ENCODE data around the gene SLIT1.

GRCh38 chr10:97075961-97076525 lies 109.7 kb downstream of the SLIT1 start:
- no peak for TF ChIP-seq BACH2 (CRISPR knock-in tag; IDR thresholded peaks at IDR 0.05; ENCODE audit: borderline replicate concordance)
- no peak for TF ChIP-seq ZFP3 (CRISPR knock-in tag; IDR thresholded peaks at IDR 0.05)
- TF ChIP-seq PPARA (CRISPR knock-in tag; IDR thresholded peaks at IDR 0.05; ENCODE audit: borderline replicate concordance): no peak
- no peak for TF ChIP-seq SNAI2 (CRISPR knock-in tag; IDR thresholded peaks at IDR 0.05)
